DMS79 (cell line): ENCODE data around the gene CYP39A1.
"Not testable (repeated sequence)": the region's sequence is repeated elsewhere in the genome, so short reads cannot be mapped to it uniquely, and the experiment has no call there.

Experiments used
- DNase-seq: peaks from one replicate; lab custom pipeline; 2025; lab: John Stamatoyannopoulos, UW

The CYP39A1 gene

GRCh38 chr6:46648869-46649492, 3.6 kb downstream of the CYP39A1 start:
- DNase-seq, result no peak

- DNase-seq, result not testable (repeated sequence)
These were observed 4.5 kb downstream of the CYP39A1 start for GRCh38 chr6:46648108-46648507.

- no peak for DNase-seq
These were observed 7.4 kb downstream of the CYP39A1 start for GRCh38 chr6:46645265-46645664.

GRCh38 chr6:46642928-46643751, 9.5 kb downstream of the CYP39A1 start:
- no peak for DNase-seq

- DNase-seq, result no peak
These were observed 14.0 kb downstream of the CYP39A1 start for GRCh38 chr6:46638650-46639049.

- no peak for DNase-seq
These were observed 14.7 kb downstream of the CYP39A1 start for GRCh38 chr6:46637933-46638332.

GRCh38 chr6:46637145-46637544, 15.5 kb downstream of the CYP39A1 start:
- DNase-seq, result no peak

- no peak for DNase-seq
These were observed 17.2 kb downstream of the CYP39A1 start for GRCh38 chr6:46635462-46635861.

- DNase-seq, result no peak
These were observed 20.6 kb downstream of the CYP39A1 start for GRCh38 chr6:46632053-46632452.

GRCh38 chr6:46629691-46630090, 22.9 kb downstream of the CYP39A1 start:
- no peak for DNase-seq

- DNase-seq, result no peak
These were observed 23.6 kb downstream of the CYP39A1 start for GRCh38 chr6:46628976-46629375.

- no peak for DNase-seq
These were observed 24.1 kb downstream of the CYP39A1 start for GRCh38 chr6:46628498-46628897.

GRCh38 chr6:46626976-46627375, 25.6 kb downstream of the CYP39A1 start:
- DNase-seq, result no peak

GRCh38 chr6:46626228-46626909, 26.2 kb downstream of the CYP39A1 start:
- peak; percentile 5 for DNase-seq

GRCh38 chr6:46618726-46619125, 33.9 kb downstream of the CYP39A1 start:
- no peak for DNase-seq

GRCh38 chr6:46612645-46613044, 40.0 kb downstream of the CYP39A1 start:
- DNase-seq, result no peak

GRCh38 chr6:46610862-46611553, 41.6 kb downstream of the CYP39A1 start:
- DNase-seq, result no peak

GRCh38 chr6:46606338-46606737, 46.3 kb downstream of the CYP39A1 start:
- DNase-seq, result no peak

GRCh38 chr6:46605091-46605797, 47.4 kb downstream of the CYP39A1 start:
- no peak for DNase-seq

- no peak for DNase-seq
These were observed 54.4 kb downstream of the CYP39A1 start for GRCh38 chr6:46598215-46598614.

GRCh38 chr6:46592740-46593139, 59.9 kb downstream of the CYP39A1 start:
- no peak for DNase-seq

GRCh38 chr6:46592046-46592445, 60.6 kb downstream of the CYP39A1 start:
- DNase-seq, result no peak
